Kidney (tissue), 14 donors: ENCODE data around the gene SEMA6B. TPM values are rescaled to one million over a fixed set of nuclear protein-coding genes. Genes with fewer than 3 reads are reported as not detected.

Experiments used
- DNase-seq, 5 donors: peaks; one replicate each; pipeline ENCODE4 v3.0.0-alpha.2; 2013 to 2020
- FAIRE-seq: peaks from 2 replicates; lab custom pipeline; 2012; peaks lifted over from hg19 to GRCh38; lab: Jason Lieb, UNC
- H3K27ac ChIP-seq, 2 donors: one replicate each; pipeline ENCODE4 v1.7.0; 2013; ENCODE audit warnings: low read depth in 2 of 2, low read length in 2 of 2, inconsistent platforms in 1 of 2
- H3K27me3 ChIP-seq: one replicate; pipeline ENCODE4 v1.7.1; 2013; ENCODE audit warnings: low read length, inconsistent platforms; ENCODE audit not compliant: control insufficient read depth, insufficient read depth
- H3K36me3 ChIP-seq, 3 donors: one replicate each; pipeline versions ENCODE4 v1.7.0 to v1.7.1; 2013; ENCODE audit warnings: low read length in 3 of 3, control low read depth in 1 of 3, inconsistent platforms in 1 of 3; ENCODE audit not compliant: insufficient read depth in 3 of 3, control insufficient read depth in 2 of 3
- H3K4me1 ChIP-seq, 3 donors: one replicate each; pipeline versions ENCODE4 v1.7.0 to v1.7.1; 2013; ENCODE audit warnings: low read length in 3 of 3, inconsistent platforms in 1 of 3, low read depth in 1 of 3; ENCODE audit not compliant: control insufficient read depth in 2 of 3, insufficient read depth in 2 of 3
- H3K4me3 ChIP-seq, 3 donors: one replicate each; pipeline versions ENCODE4 v1.7.0 to v1.8.1; 2013; ENCODE audit warnings: low read length in 3 of 3, control low read depth in 1 of 3, inconsistent platforms in 1 of 3
- H3K9ac ChIP-seq, 3 donors: one replicate each; pipeline versions ENCODE4 v1.7.0 to v1.7.1; 2013; ENCODE audit warnings: low read length in 3 of 3, control low read depth in 1 of 3, inconsistent platforms in 1 of 3
- H3K9me3 ChIP-seq, 3 donors: one replicate each; pipeline versions ENCODE4 v1.7.0 to v1.7.1; 2013; ENCODE audit warnings: low read length in 3 of 3, control low read depth in 1 of 3, inconsistent platforms in 1 of 3; ENCODE audit not compliant: control insufficient read depth in 2 of 3, insufficient read depth in 1 of 3
- CTCF ChIP-seq: IDR thresholded peaks from 3 replicates; pipeline ENCODE4 v1.5.1; 2012; ENCODE audit warnings: mild to moderate bottlenecking, moderate library complexity, borderline replicate concordance; ENCODE audit not compliant: insufficient read depth; ENCODE audit errors: extremely low read depth
- intact Hi-C: fragments of 100-400 bp; cut with DNase I; formaldehyde crosslinking; loops from one replicate; pipeline ENCODE4 v1.11.1; 2022
- polyA plus RNA-seq: library from polyadenylated mRNA; stranded (reverse); fragments of 350-450 nt; fragmentation: Illumina TruSeq; extraction: RNeasy Lipid Tissue Mini Kit (QIAGEN cat#74804); gene quantifications from one replicate; pipeline ENCODE4 v1.2.3, GENCODE V29; 2014; ENCODE audit warnings: low read depth, low replicate concordance; ENCODE audit not compliant: insufficient read depth
- total RNA-seq: library from RNA; stranded (reverse); fragmentation: NEBNext Ultra II Directional; extraction: Animal tissue kit (Norgen Biotek cat#: 25700); gene quantifications from one replicate; pipeline ENCODE4 v1.2.1, GENCODE V29; 2021
- donor health status: control.
- donor health status: control.
- donor health status: control.
- donor health status: control.
- donor health status: control.
- donor health status: DM: yes; HTN: yes; CAD: no.
- donor health status: Normal renal cell carcinoma (clear cell type).

SEMA6B gene
- total and polyA plus RNA-seq, 2 donors from 2014 or later: 2.6 to 17.7 TPM

- no peak for DNase-seq
- H3K9ac ChIP-seq: no peak overlapping the region
- TF ChIP-seq CTCF: no peak
- peaks cover 0 to 2% (median 0%) of the 10 kb centered on the region in 3 donors for H3K36me3 ChIP-seq
- no peak overlapping the region for H3K4me3 ChIP-seq
- no peaks in the 10 kb centered on the region for H3K27me3 ChIP-seq
- H3K27ac ChIP-seq: no peak overlapping the region
- no peaks in the 10 kb centered on the region for H3K9me3 ChIP-seq
- no peaks in the 10 kb centered on the region for H3K4me1 ChIP-seq
- FAIRE-seq: no peak
- intact Hi-C loops: no loop called here
These were observed 52.4 kb downstream of the SEMA6B start for GRCh38 chr19:4507150-4507452.

GRCh38 chr19:4506449-4507149 is 52.9 kb downstream of the SEMA6B start:
- FAIRE-seq (no peak), DNase-seq (no peak)
- TF ChIP-seq CTCF: no peak
- H3K27ac ChIP-seq: no peak overlapping the region
- H3K36me3 ChIP-seq: peaks cover 0 to 2% (median 0%) of the 10 kb centered on the region in 3 donors
- H3K4me3 ChIP-seq: no peak overlapping the region
- H3K9me3 ChIP-seq: no peaks in the 10 kb centered on the region
- H3K27me3 ChIP-seq: no peaks in the 10 kb centered on the region
- intact Hi-C loops: no loop called here
- H3K9ac ChIP-seq: no peak overlapping the region
- no peaks in the 10 kb centered on the region for H3K4me1 ChIP-seq

- Histone ChIP-seq H3K4me3 (no peak overlapping the region), H3K9ac (no peak overlapping the region), H3K27ac (no peak overlapping the region), H3K4me1 (no peaks in the 10 kb centered on the region), H3K9me3 (no peaks in the 10 kb centered on the region), H3K36me3 (peaks cover 0 to 2% (median 0%) of the 10 kb centered on the region in 3 donors), H3K27me3 (no peaks in the 10 kb centered on the region)
- intact Hi-C loops: no loop called here
- FAIRE-seq (no peak), DNase-seq (no peak)
- TF ChIP-seq CTCF: no peak
These were observed 53.7 kb downstream of the SEMA6B start for GRCh38 chr19:4505570-4506448.
